Measurements from ENCODE around the gene CAMK1.

CAMK1 gene

GRCh38 chr3:9767418-9767817 is 2.3 kb downstream of the CAMK1 start:
- no peak for DNase-seq (ENCODE audit: low read depth in 1 of 2, low spot score in 1 of 2)
- Histone ChIP-seq H3K27ac (replicated peaks) (no peak overlapping the region), H3K4me3 (replicated peaks; ENCODE audit: insufficient read depth, low read length) (no peak overlapping the region), H3K27me3 (ENCODE audit: insufficient read depth, poor library complexity, severe bottlenecking) (no peaks in the 10 kb centered on the region)
- TF ChIP-seq POLR2AphosphoS5 (IDR thresholded peaks at IDR 0.05; ENCODE audit: low read depth) = no peak
- no peak for TF ChIP-seq CTCF (IDR thresholded peaks at IDR 0.05; ENCODE audit: insufficient read depth, low read length)
- TF ChIP-seq SPI1 (IDR thresholded peaks at IDR 0.05; ENCODE audit: borderline replicate concordance, low read depth) = no peak
- no peak for TF ChIP-seq GABPA (IDR thresholded peaks at IDR 0.05; ENCODE audit: low read depth)
- no peak for TF ChIP-seq REST (IDR thresholded peaks at IDR 0.05; ENCODE audit: insufficient replicate concordance, low read depth)

- Histone ChIP-seq H3K27ac (replicated peaks) (no peak overlapping the region), H3K4me3 (replicated peaks; ENCODE audit: insufficient read depth, low read length) (no peak overlapping the region), H3K27me3 (ENCODE audit: insufficient read depth, poor library complexity, severe bottlenecking) (no peaks in the 10 kb centered on the region)
- no peak for DNase-seq (ENCODE audit: low read depth in 1 of 2, low spot score in 1 of 2)
- TF ChIP-seq CTCF (IDR thresholded peaks at IDR 0.05; ENCODE audit: insufficient read depth, low read length) (no peak), POLR2AphosphoS5 (IDR thresholded peaks at IDR 0.05; ENCODE audit: low read depth) (no peak), GABPA (IDR thresholded peaks at IDR 0.05; ENCODE audit: low read depth) (no peak), REST (IDR thresholded peaks at IDR 0.05; ENCODE audit: insufficient replicate concordance, low read depth) (no peak), SPI1 (IDR thresholded peaks at IDR 0.05; ENCODE audit: borderline replicate concordance, low read depth) (no peak)
Measured at GRCh38 chr3:9765865-9766264, 3.9 kb downstream of the CAMK1 start.

- no peak for DNase-seq (ENCODE audit: low read depth in 1 of 2, low spot score in 1 of 2)
- Histone ChIP-seq H3K27me3 (ENCODE audit: insufficient read depth, poor library complexity, severe bottlenecking) (no peaks in the 10 kb centered on the region), H3K27ac (replicated peaks) (no peak overlapping the region), H3K4me3 (replicated peaks; ENCODE audit: insufficient read depth, low read length) (no peak overlapping the region)
- no peak for TF ChIP-seq REST (IDR thresholded peaks at IDR 0.05; ENCODE audit: insufficient replicate concordance, low read depth)
- no peak for TF ChIP-seq GABPA (IDR thresholded peaks at IDR 0.05; ENCODE audit: low read depth)
- no peak for TF ChIP-seq SPI1 (IDR thresholded peaks at IDR 0.05; ENCODE audit: borderline replicate concordance, low read depth)
- 0 out of 2 replicates have a peak, but pooled peaks have one; percentile 37 for TF ChIP-seq POLR2AphosphoS5 (IDR thresholded peaks at IDR 0.05; ENCODE audit: low read depth)
- no peak for TF ChIP-seq CTCF (IDR thresholded peaks at IDR 0.05; ENCODE audit: insufficient read depth, low read length)
Measured at GRCh38 chr3:9762871-9763270, 6.9 kb downstream of the CAMK1 start.
